NCI-H146 (cell line): ENCODE measurements around the gene DDX41.
"Not testable (repeated sequence)": the region's sequence is repeated elsewhere in the genome, so short reads cannot be mapped to it uniquely, and the experiment has no call there.

Experiments used
- DNase-seq: peaks from one replicate; lab custom pipeline; 2025; lab: John Stamatoyannopoulos, UW

DDX41 gene

DNA sequence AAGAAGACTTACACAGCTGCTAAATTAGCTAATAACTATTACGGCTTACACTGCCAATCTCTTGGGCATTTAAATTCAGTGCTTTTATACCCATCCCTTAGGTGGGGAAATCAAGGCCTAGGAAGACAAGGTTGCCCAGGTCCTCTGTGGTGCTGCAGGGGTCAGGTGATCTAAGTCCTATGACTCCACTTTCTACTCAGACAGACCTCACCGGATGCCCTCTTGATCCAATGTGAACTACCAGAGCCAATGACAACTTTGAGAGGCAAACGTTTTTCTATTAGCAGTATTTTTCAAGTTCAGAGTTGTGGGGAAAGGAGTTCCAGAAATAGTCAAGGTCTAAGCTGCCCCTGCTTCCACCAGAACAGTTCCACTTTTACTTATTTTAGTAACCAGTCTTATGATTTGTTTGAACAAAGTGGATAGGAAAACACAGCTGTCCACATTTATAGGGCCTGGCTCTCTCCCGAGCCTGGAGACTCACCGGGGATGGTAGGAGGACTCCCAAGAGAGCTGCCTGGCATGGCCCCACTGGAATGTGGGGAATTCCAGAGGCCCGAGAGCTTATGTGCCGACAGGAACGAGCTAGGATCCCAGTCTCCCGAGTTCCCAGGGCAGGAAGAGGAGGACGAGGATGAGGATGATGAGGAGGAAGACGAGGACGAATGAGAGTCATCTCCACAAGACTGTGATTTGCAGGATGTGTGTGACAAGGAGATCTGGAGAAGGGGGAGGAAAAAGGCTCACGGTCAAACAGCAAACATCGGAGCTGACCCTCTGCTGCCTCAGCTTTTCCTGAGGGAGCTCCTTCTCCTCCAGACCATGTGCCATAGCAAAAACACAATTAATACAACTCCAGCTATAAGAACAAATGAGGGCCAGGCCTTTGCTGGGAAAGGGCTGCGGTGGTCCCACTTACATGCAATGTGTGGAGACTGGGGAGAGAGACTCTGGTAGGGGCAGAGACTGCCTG, 20.9 kb upstream of the DDX41 start:
- no peak for DNase-seq

DNA sequence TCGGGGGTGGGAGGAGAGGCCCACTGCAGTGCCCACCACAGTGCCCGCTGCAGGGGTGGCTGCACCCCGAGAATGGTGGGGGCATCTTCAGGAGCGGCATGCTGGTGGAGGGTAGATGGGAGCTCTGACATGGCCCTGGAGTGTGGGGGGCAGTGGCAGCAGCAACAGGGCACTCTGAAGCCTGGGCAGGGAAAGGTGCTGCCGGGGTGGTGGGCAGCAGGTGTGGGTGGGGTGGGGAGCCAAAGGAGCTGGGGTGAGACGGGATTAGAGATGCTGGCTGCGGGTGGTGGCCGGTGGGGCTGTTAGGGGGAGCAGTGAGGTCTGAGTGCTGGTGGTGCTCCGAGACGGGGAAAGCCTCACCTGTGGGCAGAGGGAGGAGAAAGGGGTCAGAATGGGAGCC, 19.6 kb upstream of the DDX41 start:
- DNase-seq = no peak

DNA sequence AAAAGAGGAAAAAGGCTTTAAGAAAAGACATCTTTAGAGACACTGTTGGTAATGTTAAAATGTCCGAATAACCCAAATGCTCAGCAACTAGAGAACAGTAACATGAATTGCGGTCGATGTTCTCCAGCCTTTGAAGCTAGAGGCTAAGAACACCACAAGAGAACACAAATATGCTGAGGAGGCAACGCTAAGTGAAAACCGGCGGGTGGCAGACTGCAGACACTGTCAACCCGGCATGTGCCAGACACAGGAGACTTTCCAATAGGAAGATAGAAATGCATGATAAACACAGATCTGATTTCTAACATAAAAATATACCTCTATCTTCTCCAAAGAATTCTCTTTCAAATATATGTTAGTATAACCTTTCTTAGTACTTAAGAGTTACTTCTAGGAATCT, 18.4 kb upstream of the DDX41 start:
- DNase-seq = no peak

DNA sequence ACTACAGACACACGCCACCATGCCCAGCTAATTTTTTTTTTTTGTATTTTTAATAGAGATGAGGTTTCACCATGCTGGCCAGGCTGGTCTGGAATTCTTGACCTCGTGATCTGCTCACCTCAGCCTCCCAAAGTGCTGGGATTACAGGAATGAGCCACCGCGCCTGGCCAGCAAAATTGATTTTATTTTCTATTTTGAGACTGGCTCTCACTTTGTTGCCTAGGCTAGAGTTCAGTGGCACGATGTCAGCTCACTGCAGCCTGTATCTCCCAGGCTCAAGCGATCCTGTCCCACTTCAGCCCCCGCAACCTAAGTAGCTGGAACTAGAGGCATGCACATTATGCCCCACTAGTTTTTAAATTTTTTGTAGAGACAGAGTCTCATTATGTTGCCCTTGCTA, 17.7 kb upstream of the DDX41 start:
- DNase-seq = not testable (repeated sequence)

DNA sequence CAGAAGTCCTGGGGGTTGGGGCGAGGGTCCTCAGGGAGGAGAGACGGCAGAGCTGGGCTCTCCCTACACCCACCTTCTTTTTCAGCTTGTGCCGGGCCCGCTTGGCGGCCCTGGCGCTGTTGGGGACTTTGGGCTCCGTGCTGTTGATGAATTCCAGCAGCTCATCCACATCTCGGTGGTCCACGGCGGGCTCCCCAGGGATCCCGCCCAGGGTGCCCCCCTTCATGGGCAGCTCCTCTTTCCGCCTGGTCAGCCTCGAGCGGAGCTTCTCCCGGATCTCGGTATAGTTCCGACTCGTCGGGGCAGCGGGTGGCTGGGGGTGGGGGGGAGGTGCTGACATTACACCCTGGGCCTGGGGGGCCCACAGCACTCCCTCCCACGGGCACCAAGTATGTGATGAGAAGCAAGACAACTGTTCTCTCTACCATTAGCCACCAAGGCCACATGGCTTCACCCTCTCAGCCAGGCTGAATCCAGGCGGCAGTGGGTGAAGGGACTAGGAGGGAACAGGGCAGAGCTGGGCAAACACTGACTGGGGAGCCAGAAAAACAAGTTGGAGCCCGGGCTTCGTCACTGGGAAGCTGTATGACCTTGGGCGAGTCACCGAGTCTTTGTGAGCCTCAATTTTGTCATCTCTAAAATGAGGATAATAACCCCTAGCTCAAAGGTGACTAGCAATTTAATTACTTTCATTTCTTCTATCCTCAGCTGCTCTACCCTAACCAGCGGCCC, 14.6 kb upstream of the DDX41 start:
- DNase-seq = no peak

DNA sequence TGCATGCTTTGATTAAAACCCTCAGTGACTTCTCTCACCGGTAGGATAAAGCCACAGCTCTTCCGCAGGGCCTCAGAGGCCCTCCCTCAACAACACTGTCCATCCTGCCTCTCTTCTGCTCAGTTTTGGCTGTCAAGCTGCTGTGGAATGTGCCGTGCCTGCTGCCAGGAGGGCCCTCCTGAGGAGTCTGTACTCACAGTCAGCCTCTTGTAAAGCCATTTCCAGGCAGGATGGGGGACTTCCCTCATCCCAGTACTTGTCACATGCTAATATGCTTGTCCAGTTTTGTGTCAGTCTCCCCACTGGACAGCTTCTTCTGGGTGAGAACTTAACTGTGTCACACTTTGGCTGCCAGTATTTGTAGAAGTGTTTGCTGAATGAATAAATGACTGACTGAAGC, 13.9 kb upstream of the DDX41 start:
- DNase-seq = no peak

DNA sequence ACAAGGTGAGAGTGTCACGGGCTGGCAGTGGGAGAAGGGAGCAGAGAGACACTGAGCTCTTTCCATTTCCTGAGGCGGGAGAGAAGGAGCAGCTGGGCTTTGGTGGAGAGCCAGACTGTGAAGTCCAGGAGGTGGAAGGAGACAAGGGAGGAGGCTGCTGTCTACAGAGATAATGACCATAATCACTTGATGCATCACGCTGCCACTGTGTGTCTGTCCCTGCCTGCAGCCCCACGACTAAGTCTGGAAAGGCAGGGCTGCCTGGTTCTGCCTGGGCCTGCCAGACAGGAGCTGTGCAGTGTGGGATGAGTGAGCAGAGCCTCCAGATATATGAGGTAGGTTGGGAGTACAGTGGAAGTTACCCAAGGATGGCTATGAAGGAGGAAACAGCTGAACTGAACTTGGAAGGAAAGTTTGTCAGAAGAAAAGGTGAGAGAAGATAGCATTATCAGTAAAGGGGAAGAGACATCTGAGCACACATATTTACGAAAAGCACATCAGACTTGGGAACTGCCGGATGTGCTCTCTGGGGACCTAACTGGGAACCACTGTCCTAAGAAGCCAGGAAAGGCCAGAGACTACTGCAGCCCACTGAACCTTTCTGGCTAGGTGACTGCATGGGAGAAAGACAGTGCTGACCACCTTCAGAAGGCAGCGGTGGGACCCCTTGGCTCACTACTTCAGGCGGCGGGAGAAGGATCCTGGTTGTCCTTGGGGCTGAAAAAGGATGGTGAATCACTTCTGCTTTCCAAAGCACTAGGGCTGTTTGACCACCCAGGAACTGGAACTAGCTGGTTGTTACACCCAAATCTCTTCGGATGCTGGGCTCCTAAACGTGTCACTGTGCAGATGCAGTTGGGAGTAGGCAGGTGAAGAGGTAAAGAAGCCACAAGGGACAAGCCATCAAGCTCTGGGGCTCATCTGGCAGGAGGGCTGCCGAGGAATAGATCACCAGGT, 12.8 kb upstream of the DDX41 start:
- DNase-seq = no peak

DNA sequence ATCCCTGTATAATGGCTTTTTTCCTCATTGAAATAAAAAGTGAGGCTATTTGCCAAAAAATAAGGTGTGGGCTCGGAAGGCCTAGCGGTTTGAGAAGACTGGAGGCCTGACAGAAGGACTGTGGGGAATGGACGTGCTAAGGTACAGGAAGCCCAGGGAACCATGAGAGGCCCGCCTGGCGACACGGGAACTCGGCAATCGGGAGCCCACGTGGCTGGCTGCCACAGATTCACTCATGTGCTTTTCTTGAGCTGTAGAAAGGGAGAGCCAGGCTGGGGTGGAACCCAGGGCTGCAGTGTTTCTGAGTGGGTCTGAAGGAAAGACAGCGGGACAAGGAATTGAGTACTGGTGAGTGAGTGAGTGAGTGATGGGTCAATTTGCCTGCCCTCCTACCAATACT, 11.9 kb upstream of the DDX41 start:
- no peak for DNase-seq

DNA sequence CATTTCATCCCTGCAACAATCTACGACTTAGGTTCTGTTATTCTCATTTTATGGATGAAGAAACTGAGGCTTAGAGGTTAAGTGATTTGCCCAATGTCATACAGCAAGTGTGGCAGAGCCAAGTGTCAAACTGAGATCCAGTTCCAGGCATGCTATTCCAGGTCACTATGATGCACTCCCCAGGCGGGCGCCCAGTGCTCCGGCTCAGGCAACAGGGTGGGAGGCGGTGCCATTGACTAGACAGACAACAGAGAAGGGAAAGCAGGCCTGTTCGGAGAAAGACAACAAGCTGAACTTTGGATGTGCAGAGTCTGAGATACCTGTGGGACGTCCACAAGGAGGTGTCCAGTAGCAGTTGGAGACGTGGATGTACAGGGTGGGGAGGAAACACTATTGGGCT, 10.8 kb upstream of the DDX41 start:
- DNase-seq = no peak

DNA sequence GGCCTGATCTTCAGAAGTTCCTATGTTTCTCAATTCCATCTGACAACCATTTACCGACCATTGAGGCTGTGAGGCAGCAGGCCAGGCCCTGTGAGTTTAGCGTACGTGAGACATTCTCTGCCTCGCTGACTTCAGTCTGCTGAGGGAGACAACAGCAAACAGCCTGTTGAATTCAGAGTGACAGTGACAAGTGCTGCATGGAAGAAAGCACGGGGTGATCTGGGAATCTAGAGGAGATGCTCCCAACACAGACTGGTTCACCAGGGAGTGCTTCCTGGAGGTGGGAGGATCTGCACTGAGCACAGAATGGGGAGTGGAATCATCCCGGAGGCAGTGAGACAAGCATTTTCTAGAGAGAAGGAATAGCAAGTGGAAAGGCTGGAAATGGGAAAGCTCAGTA, 10.0 kb upstream of the DDX41 start:
- no peak for DNase-seq

DNA sequence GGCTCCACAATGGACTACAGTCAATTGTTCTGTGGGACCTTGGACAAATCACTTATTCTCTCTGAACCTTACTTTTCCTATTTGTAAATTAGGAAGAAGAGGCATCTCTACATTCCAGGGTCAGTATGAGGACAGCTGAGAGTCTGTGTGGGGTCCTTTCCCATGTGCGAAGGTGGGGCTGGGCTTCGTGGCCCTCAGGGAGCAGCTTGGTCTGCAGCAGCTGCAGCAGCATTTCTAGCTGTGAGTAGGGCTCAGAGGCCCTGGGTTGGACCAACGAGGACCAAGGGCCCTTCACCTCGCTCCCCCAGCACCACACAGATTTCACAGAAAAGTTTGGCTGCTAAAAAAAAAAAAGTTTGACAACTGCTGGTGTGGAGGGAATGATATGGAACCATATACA, 9.4 kb upstream of the DDX41 start:
- DNase-seq = no peak

DNA sequence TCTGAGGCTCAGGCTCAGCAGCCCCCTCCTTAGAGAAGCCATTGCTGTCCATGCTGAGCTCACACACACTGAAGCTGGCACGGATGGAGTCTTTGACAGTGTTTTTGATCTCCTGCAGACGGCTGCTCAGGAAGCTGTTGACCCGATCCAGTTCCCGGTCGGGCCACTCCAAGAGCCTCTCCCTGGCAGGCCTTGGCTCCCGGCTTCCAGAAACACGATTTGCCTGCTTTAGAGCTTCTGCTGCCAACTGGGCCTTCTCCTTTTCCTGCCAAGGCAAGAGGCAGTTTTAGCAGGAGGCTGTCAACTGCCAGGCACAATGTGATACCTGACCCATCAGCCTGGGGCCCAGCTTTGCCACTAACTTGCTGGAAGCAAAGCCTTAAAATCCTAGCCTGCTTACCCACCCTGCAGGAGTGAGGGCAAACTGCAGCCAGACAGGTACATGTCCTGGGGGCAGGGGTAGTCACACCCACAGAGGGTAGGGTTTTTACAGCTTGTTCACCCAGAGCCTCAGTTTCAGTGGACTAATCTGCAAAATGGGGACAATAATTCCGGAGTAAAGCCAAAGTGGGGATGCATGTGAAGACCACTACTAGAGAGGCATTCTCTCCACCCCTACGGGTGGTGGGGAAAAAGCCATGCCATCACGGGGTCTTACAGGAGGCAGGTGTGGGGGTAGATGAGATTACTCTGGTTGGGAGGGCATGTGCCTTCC, 8.3 kb upstream of the DDX41 start:
- DNase-seq = no peak

DNA sequence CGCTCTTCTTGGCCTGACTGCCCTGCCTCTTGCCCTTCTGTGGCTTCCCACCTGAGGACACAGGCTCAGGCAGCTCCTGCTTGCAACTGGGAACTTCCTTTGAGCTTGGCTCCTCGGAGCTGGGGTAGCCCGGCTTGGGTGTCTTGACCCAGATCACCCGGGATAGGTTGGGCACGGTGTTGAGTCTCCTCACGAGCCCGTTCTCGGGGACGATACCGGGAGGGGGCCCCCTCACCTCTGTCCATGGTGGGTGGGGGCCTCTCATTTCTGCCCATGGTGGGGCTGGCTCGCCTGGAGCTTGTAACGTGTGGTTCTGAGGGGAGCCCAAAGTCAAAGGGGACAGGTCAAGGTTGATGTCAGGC, 7.8 kb upstream of the DDX41 start:
- no peak for DNase-seq

DNA sequence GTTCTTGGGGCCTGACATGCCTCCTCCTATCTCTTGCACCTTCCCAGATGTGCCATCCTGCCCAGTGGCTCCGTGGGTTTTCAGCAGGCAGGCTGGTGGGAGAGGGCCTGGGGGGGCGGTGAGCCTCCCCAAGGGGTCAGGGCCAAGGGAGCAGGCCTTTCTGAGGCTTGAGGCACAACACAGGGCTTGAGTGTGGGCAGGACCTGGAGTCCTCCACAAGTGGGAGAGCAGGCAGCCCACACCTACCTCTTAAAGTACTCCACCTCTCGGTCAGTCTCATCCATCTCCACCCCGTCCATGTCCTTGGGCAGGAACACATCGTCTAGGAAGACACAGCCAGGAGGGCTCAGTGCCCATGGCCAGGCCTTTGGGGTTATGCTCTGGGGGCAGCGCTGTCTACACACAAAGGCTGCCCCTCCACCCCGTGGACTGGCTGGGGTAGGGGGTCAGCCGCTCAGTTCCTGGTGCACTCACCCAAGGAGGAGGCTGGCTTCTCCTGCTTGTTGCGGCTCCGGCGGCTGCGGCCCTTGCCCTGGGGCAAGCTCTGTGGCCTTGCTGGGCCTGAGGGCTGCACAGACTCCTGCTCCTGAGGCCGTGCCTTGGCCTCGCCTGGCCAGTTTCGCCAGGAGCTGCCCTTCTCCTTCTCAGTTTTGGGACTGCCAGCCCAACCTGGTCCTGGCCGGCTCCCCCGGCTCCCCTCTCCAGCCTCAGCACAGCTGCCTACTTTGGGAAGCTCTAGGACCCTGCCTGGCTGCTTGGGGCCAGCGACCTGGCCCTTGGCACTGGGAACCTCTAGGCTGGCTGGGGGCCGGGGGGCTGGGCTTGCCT, 7.2 kb upstream of the DDX41 start:
- no peak for DNase-seq

DNA sequence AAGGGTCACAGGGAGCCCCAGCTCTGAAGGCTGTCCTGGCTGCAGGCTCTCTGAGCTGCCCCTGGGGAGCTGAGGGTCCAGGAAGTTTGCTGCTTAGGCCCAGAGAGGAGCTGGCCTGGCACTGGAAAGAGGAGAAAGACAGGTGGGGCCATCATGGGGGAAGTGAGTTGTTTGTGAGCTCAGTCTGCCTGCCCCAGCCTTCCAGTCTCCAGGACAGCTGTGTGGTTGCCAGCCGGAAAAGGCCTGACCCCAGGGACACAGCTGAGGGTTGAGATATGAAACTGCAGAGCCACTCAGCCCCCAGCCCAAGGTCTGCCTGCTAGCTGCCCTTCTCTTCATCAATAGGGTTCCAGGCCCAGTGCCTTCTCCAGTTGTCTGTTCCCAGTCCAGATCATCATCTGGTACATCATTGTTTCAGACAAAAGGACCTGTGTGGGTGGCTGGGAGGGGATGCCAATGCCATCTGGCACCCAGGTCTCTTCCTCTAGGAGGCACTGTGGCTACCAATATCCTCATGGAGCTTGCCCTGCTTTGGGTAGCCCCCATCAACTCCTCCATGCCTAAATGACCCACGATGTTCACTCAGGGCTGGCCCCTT, 4.3 kb upstream of the DDX41 start:
- no peak for DNase-seq

DNA sequence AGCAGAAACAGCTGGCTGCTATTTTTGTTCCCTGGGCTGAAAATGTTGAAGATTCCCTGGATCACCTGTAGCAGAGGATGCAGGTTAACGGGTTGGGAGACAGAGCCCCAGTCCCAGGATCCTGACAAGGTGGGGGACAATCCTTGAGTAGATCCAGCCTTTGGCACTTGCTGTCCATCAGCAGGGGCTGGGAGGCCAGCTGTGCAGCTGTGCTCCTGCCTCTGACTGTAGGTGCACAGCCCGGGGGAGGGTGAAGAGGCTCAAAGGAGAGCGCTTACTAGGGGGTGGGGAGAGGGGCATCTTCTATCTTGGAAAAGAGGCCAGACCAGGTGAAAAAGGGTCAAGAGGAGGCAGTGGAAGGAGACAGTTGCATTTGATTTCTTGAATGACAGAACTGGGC, 3.5 kb upstream of the DDX41 start:
- no peak for DNase-seq

DNA sequence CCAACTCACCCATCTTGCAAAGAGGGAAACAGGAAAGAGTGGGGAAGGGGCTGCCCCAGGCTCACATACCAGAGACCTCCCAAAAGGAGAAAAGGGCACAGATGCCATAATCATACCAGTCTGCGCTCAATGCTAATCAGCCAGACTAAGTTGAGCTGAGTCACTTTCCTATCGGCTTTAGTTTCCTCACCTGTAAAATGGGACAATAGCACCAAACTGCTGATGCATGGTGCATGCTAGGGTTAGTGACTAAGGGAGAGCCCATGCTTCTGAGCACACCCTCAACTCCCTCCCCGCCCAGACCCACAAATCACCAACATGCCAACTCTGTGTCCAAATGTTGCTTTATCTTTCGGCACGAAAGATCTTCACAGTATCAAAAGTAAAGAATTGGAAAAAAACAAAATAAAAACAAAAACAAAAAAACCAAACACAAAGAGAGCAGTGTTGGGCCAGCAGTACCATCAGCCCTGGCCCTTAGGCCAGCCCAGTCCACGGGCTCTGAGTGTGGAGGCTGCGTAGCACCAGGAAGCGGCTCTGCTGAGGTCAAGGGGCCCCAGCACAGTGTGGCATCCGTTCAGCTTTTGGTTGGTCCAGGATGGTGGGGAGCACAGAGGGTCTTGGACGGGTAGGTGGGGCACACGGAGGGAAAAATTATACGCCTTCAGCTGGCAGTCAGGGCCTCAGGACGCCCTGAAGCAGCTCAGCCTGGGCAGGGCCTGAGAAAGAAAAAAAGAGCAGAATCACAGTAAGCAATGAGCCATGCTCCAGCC, 2.9 kb upstream of the DDX41 start:
- no peak for DNase-seq

DNA sequence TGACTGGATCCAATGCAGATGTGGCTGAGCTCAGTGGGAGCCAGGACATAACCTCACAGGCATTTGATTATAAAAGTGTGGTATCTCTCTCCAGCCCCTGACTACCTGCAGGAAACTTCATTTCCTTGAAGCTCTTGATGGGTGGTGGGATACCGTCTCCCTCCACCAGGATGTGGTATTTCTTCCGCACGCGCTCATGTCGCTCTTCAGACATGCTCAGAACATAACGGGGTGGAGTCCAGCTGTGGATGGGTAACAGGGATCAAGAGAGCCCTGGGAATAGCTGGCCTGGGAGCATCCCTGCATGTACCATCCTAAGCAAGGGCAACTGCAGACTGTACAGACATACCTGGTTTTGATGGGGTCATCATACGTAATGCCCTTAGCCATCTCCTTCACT, 1.2 kb downstream of the DDX41 start:
- DNase-seq = no peak

DNA sequence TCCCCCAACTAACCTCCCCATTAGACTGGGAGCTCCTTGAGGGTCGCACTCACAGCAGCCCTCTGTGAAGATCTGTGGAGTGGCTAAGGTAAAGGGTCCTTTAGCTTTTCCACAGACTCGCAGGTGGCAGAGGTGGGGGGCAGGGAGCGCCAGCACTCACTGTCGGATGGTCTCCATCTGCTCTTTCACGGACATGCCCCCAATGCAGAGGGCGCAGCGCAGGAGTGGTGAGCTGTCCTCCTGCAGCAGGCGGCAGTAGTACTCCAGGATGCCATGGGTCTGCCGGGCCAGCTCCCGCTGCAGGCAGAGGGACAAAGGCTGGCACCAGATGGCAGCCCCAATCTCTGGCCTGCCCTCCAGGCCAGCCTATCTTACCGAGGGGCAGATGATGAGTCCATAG, 2.2 kb downstream of the DDX41 start:
- DNase-seq = no peak

DNA sequence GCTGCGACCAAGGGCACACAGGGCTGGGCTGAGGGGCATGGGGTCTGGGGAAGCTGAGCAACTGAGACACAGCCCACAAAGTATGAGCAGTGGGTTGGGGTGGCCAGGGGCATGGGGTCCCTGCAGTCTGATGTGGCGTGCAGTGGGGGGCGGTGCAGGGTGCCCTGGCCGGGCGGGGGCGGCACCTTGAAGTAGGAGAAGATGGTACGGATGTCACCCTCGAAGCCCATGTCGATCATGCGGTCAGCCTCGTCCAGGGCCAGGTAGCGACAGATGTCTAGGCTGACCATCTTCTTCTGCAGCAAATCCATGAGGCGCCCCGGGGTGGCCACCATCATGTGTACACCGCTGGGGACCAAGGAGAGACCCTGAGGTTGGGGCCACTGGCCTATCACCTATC, 3.3 kb downstream of the DDX41 start:
- no peak for DNase-seq
